Daoy (cell line): ENCODE measurements around the gene MFAP3. TPM values are rescaled to one million over a fixed set of nuclear protein-coding genes. Genes with fewer than 3 reads are reported as not detected.
"Not testable (repeated sequence)": the region's sequence is repeated elsewhere in the genome, so short reads cannot be mapped to it uniquely, and the experiment has no call there.

Experiments used
- DNase-seq: peaks from one replicate; pipeline ENCODE4 v3.0.0-alpha.2; 2015; ENCODE audit warnings: low read depth
- total RNA-seq: library from RNA; depleted of rRNA; stranded (reverse); fragments of >200 nt; shearing (Covaris generic); gene quantifications from 2 replicates; pipeline ENCODE4 v1.2.3, GENCODE V29; 2014

The MFAP3 gene
- total RNA-seq, 1 experiment from 2014 or later: 60.5 TPM

DNA sequence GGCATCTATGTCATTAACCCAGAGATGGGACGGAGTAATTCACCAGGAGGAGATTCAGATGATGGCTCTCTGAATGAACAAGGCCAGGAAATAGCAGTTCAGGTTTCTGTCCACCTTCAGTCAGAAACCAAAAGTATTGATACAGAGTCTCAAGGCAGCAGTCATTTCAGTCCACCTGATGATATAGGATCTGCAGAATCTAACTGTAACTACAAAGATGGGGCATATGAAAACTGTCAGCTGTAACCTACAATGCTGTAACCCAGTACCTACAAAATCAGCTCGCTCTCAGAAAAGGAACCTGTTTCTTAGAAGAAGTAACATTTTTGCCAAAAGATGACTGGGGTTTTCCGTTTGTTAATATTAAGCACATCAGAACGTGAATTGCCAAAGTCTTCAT, 14.7 kb downstream of the MFAP3 start:
- no peak for DNase-seq

- no peak for DNase-seq
These were observed 16.4 kb downstream of the MFAP3 start for GRCh38 chr5:154055201-154055600.

- peak; percentile 54 for DNase-seq
These were observed 19.6 kb downstream of the MFAP3 start for GRCh38 chr5:154058055-154059038.

- DNase-seq: no peak
These were observed 20.3 kb downstream of the MFAP3 start for GRCh38 chr5:154059039-154059430.

- DNase-seq: no peak
These were observed 20.8 kb downstream of the MFAP3 start for GRCh38 chr5:154059583-154059982.

GRCh38 chr5:154060606-154061005, 21.8 kb downstream of the MFAP3 start:
- no peak for DNase-seq

- no peak for DNase-seq
These were observed 24.6 kb downstream of the MFAP3 start for GRCh38 chr5:154063372-154063771.

DNA sequence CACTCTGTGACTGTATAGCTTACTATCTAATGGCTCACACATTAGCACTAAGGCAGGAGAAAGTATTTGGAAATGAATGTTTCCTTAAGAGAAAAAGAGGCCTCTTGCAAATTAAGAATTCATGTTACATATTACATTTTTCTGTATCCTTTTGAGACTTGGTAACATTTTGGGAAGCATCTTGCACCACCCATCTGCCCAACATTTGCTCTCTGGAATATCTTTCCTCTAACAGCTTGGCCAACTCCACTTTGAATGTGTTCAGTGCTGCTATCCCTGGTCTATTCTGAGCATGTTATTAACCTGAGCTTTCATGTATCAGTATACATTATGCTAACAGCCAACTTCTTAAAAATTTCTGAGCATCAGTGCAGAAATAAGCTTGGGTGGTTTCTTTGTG, 27.2 kb downstream of the MFAP3 start:
- DNase-seq: no peak

DNA sequence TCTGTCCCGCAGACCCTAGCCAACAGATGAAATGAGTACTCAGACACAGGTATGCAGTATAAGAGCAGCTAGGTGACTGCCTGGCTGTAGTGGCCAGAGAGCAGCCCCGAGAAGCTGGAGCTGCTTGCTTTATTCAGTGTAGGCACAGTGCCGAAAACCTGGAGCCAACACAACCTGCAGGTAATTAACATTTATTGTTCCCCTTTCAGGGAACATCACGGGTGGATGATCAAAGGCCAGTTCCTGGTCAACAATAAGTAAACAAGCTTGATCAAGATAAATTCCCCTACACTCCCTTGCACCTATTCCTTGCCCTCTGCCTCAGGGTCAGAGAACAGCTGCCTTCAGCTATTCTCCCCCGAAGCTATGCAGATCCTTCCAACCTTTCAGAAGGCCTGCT, 31.1 kb downstream of the MFAP3 start:
- DNase-seq: not testable (repeated sequence)

GRCh38 chr5:154071799-154072413, 33.1 kb downstream of the MFAP3 start:
- no peak for DNase-seq

- peak; percentile 79 for DNase-seq
These were observed 33.8 kb downstream of the MFAP3 start for GRCh38 chr5:154072414-154073171.

GRCh38 chr5:154076240-154076922, 37.6 kb downstream of the MFAP3 start:
- DNase-seq: no peak

DNA sequence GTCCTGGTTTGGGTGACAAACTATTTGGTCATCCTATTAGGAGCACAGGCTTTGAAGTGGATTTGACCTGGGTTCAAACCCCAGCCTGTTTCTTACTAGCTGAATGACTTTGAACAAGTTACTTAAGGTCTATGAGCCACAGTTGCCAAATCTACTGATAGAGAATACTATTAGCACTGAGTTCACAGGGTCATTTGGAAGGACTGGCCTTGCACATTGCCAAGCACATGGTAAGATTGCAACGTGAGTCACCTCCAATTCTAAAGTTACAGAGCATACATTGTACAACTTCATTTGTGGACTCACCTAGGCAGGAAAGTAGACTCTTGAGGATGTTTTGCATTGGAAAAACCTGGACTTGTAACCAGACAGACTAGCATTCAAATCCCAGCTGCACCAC, 38.9 kb downstream of the MFAP3 start:
- peak; percentile 43 for DNase-seq

GRCh38 chr5:154078272-154078671, 39.5 kb downstream of the MFAP3 start:
- DNase-seq: peak; percentile 25

- DNase-seq: no peak
These were observed 42.5 kb downstream of the MFAP3 start for GRCh38 chr5:154081246-154081645.

DNA sequence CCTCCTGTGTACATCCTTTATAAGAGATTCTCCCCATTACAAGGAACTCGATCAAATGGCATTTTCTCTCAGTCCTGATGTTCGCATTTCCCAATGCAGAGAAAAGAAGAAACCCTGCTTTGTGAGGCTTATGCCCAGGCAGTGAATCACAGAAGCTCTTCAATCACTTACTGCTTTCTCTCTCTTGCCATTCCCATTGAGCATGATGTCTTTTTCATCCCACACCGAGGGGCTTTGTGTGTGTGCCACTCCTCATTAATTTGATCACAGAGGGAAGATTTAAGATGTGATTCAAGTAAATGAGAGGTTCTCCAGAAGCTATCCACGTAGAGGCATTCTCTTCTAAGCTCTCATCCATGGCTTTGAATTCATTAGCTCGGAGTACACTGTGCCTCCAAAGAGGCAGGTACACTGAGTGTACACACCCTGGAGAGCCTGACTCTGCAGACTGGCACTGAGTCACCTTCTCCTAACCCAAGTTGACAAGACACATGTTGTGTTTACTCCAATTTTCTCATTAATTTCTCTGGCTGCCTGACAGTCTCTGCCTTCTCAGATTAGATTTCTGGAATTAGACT, 45.4 kb downstream of the MFAP3 start:
- DNase-seq: no peak

GRCh38 chr5:154086146-154086545, 47.4 kb downstream of the MFAP3 start:
- DNase-seq: no peak

DNA sequence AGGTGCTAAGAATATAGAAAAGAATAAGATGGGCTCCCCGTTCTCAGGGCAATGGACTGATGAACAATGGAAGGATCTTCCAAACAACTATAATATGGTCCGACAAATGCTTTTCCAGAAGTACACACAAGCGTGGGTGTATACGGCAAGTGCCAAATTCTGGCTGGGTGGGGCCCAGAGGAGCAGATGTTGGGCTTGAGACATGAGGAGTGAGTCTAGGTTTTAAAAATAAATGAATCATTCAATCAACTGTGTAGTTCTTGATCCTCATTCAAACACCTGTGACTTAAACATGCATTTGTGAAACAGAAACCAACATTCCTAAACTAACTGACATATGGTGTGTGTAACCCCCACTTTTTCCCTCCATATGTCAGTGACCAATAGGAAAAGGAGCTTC, 47.9 kb downstream of the MFAP3 start:
- peak; percentile 27 for DNase-seq

GRCh38 chr5:154087260-154087659, 48.5 kb downstream of the MFAP3 start:
- peak; percentile 81 for DNase-seq

GRCh38 chr5:154088801-154089200, 50.0 kb downstream of the MFAP3 start:
- DNase-seq: no peak

GRCh38 chr5:154090656-154091055, 51.9 kb downstream of the MFAP3 start:
- no peak for DNase-seq
